Medulla oblongata (tissue), 1 donor: ENCODE measurements around the gene SGPP1.
"Not testable (repeated sequence)": the region's sequence is repeated elsewhere in the genome, so short reads cannot be mapped to it uniquely, and the experiment has no call there.

Source experiments
- DNase-seq: peaks from one replicate; pipeline ENCODE4 v3.0.0-alpha.2; 2015; ENCODE audit errors: extremely low spot score

SGPP1 gene

DNA sequence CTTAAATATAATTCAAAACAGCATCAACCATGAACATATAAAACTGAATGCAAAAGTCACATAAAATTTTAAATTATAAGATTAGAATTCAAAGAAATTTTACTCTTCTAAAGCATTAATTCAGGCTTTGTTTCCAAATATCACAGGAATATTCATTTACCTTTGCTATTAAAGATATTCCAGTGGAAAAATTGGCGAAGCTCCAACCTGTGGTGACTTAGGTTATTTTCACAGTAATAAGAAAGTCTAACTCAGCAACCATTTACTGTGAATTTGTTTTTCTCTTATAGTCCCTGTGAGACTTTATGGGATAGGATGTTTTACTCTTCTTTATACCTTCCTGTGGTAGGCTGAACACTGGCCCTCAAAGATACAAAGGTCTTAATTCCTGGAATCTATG is 89.4 kb downstream of the SGPP1 start:
- no peak for DNase-seq

DNA sequence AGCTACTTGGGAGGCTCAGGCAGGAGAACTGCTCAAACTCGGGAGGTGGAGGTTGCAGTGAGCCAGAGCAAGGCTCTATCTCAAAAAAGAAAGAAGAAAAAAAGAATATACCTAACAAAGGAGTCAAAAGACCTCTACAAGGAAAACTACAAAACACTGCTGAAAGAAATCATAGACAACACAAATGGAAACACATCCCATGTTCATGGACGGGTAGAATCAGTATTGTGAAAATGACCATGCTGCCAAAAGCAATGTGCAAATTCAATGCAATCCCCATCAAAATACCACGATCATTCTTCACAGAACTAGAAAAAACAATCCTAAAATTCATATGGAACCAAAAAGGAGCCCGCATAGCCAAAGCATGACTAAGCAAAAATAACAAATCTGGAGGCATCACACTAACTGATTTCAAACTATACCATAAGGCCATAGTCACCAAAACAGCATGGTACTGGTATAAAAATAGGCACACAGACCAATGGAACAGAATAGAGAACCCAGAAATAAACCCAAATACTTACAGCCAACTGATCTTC is 91.7 kb downstream of the SGPP1 start:
- not testable (repeated sequence) for DNase-seq
